NCI-H1092 treated with DMSO at 0.1 percent for 48 hours (cell line): ENCODE results near the gene EPB41L1.

Experiments used
- DNase-seq: peaks from one replicate; lab custom pipeline; 2025; lab: John Stamatoyannopoulos, UW

EPB41L1 gene

DNA sequence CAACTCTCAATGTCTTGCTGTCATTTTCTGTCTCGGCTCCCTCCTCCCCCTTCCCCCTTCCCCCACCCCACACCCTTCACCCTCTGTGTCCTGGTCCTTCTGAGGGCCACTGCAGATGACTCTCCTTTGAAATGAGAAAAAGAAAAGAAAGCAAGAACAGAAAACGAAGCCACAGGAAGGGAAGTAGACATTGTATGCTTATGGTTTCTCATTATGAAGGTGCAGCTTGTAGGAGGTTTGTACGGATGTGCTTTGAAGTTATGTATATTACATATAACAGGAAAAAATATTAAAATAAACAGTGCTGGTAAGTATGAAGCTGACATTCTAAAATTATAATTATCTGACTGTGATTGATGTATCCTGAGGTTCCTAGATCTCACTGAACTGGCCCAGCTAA, 75.5 kb downstream of the EPB41L1 start:
- no peak for DNase-seq

DNA sequence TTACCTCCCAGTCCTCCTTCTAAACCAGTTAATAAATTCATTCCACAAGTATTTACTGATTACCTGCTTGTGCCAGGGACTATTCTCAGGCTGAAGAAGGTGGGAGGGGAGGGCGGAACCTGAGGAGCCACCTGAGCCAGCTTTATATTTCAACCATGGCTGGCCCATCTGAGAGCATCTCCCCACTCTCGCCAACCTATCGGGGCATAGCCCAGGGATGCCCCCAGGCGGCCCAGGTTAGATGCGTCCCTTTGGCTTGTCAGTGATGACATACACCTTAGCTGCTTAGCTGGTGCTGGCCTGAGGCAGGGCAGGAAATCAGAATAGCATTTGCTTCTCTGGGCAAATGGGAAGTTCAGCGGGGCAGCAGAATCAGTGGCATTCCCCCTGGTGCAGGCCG, 76.8 kb downstream of the EPB41L1 start:
- no peak for DNase-seq

DNA sequence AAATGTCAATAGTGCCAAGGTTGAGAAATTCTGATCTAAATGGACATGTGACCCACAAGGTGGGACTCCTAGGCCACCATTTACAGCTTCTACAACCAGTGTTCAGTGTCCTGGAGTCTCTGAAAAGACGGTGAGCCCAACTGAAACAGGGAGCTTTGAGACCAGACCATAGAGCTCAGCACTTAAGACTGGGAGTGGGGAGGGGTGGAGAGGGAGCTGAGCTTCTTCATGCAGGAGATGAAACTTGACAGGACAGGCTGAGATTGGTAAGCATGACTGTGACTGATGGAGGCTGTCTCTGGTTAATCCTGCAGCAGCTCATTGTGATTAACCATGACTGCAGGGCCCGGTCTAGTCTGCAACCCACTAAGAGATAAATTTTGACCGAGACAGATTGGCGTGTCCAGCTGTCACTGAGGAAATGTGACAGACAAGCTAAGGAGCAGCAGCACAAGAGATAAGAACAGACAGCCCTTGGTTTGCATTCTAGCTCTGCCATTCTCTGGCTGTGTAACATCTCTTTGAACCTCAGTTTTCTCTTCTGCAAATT, 80.3 kb downstream of the EPB41L1 start:
- no peak for DNase-seq

DNA sequence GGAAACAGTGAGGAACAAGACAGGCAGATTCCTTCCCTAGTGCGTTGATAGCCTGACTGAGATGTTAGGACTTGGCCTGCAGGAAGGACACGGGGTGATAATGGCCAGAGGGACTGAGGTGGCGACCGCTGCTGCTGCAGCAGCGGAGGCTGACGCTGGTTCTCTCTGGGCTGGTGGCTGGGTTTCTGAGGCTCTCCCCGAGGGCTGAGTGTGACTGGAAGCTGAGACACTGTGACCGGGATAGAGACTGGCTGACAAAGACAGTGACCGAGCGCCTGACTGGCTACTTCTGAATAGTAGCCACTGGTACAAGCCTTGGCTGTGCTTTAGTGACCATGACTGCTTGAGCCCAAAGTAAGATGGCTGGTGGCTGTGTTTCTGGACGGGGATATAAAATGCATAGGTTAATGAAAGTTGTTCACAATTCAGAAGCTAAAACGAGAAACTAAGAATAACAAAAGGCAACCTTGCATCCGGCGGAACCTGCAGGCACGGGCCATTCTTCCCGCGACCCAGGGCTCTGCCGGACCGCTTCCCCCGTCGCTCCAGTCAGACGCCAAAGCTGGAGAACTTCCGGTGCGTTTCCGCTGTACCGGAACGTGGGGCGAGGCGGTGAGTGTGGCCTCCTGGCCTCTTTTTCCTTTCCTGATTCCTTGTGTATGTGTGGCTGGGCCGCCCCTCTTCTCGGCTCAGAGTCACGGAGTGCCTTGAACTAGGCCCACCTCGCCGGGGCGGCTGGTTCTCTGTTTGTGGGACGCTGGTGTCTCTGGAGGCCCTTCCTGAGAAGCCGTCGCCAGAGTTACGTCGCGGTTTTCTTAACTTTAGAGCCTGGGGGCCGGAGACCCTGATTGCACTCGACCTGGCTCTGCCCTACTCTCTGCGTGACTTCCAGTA, 81.6 kb downstream of the EPB41L1 start, which contains the start of gene AAR2:
AAR2 (plus strand) TSS at position 587 of the 894 bp plus-strand sequence. CDS start 3,391 bp downstream, outside the sequence.
- peak; percentile 68 for DNase-seq

DNA sequence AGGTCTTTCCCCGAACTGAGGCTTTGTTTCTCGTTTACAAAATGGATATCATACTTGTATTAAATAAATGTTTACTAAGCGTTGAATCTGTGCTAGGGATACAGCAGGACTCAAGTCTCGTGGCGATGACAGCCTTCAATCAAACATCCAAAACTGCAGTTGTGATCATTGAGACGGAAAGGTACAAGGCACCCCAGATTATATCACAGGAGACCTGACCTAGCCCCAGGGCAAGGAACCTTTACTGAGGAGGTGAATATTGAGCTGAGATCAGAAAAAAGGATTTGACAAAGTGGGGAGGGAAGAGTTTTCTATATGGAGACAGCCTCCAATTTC, 82.2 kb downstream of the EPB41L1 start:
- DNase-seq = no peak

DNA sequence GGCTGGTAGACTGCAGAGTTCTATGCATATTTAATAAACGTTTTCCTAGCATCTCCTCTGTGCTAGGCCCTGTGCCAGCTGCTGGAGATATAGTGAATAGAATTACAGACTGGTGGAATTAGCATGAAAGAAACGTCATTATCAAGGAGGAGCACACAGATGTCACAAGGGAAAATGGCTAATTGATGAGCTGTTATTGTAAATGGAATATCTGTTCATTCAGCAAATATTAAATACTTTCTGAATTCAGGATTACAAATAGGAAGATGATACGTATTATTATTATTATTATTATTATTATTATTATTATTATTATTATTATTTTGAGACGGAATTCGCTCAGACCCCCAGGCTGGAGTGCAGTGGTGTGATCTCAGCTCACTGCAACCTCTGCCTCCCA, 82.9 kb downstream of the EPB41L1 start:
- no peak for DNase-seq

DNA sequence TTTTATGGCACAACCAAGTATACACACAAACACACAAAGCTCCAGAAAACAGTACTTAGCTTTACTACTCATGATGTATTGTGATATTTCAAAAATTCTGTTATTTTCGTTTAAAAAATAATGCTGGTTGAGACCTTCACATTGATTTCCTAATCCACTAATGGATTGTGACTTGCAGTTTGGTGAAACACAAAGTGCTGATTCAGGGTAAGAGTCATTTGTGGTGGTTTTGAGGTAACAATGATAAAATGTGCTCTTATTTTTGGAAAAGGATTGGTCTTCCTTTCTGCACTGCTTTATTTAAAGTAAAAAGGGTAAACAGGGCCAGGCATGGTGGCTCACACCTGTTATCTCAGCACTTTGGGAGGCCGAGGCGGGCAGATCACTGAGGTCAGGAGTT, 83.6 kb downstream of the EPB41L1 start:
- no peak for DNase-seq

DNA sequence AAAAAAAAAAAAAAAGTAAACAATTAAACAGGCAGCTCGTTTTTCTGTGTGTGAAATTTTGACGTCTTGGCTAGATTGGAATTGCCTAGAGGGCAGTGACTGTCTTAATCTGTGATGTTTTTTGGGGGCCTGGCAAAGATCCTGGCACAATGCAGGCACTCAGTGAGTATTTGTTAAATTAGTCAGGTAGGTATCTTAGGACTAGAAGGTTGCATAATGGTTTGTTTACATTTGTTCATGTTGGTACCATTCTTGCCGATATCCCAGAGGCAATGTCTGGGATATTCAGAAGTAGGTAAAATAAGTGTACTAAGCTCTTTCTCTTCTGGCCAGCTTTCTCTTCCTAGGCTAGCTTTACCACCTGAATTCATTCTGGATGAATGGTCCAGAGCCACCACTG, 84.2 kb downstream of the EPB41L1 start:
- no peak for DNase-seq

DNA sequence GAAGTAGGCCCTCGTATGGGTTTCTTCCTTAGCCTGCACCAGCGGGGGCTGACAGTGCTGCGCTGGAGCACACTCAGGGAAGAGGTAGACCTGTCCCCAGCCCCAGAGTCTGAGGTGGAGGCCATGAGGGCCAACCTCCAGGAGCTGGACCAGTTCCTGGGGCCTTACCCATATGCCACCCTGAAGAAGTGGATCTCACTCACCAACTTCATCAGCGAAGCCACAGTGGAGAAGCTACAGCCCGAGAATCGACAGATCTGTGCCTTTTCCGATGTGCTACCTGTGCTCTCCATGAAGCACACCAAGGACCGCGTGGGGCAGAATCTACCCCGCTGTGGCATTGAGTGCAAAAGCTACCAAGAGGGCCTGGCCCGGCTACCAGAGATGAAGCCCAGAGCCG, 85.5 kb downstream of the EPB41L1 start:
- DNase-seq = no peak

DNA sequence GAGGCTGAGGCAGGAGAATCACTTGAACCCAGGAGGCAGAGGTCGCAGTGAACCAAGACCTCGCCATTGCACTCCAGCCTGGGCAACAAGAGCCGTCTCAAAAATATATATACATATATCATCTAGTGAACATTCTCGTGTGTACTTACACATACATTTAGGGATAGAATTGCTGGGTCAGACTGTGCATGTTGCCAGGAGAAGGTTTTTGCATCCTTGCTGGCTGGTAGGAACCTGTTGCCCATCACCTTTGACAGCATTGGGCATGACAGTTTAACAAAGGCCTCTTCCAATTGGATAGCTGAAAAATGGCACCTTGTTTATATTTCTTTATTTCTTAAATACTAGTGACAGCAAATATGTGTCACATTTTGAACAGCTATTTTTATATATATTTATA, 87.1 kb downstream of the EPB41L1 start:
- DNase-seq = no peak

DNA sequence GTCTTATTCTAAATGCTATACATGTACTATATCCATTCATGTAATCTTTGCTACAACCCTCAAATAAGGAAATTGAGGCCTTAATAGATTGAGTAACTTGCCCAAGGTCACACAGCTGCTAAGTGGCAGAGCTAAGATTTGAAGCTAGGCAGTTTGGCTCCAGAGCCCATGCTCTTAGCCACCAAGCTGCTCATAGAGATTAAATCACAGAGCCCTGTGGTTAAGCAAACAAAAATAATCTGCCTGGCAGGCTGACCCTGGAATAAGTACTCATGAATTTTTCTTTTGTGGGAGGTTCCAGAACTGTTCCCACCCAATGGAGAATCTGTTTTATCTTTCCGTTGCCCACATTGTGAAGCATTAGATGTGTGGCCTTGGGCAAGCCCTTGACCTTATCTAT, 89.2 kb downstream of the EPB41L1 start:
- no peak for DNase-seq

DNA sequence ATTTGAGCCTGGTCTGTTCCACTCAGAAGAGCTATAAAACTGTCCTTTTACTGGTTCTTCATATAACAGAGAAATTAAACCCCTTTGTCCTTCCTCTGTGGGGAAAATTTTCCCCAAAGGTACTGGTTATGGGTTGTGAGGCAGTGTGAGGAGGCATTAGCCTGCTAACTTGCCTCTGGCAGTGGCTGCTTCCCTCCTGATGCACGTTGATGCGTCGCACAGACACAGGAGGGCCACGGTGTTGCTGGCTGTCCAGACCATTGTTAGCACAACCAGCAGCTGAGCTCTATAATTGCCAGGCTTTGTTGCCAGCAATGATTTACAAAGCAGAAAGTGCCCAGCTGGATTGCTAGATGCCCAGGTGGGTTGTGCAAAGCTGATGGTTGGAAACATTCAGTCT, 91.9 kb downstream of the EPB41L1 start:
- peak; percentile 22 for DNase-seq

DNA sequence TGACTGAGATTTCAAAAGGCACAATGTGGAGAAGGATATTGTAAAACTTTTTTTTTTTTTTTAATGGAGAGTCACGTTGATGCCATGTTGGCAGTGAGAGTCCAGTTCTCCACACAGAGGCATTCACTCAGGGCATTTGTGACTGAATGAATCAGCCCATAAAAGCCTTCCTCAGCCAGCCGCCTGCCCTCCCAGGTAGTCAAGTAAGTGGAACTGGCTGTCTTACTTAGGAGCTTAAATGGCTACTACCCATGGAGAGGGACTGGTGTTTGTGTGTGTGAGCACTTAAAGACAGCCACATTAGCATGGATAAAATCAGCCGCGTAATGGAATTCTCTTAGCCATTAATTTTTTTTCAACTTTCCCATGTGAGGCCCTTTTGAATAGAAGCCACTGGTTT, 94.3 kb downstream of the EPB41L1 start:
- DNase-seq = no peak

DNA sequence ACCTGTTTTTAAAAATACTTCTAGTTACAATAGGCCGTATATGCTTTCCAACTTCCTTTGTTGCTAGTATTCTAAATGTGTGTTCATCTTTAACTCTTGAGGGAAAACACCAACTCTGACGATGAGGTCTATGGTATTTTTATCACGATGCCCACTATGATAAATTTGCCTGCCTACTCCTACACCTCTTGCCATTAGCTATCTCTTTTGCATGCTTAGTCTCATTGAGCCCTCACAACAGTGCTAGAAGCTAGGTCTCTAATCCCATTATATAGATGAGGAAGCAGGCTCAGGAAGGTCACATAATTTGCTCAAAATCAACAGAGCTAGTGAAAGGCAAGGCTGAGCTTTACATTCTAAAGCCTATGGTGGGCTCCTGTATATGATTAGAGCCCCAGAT, 94.9 kb downstream of the EPB41L1 start:
- no peak for DNase-seq

DNA sequence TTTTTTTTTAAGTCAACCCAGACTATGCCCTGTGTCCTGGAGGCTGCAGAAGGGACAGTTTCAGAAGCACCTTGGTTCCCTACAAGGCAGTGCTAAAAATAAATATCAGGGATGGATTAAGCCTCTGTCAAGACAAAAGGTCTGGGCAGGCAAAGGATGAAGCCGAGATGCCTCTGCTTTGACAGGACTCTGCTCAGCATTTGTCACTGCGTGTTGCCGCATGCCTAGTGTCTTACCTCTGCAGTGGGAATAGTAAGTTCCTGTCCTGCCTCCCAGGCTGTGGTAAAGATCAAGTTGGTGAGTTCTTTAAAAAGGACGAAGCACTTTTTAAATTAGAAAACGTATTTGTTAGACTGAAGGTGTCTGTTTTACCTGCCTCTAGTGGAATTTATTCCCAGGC, 96.9 kb downstream of the EPB41L1 start:
- no peak for DNase-seq

DNA sequence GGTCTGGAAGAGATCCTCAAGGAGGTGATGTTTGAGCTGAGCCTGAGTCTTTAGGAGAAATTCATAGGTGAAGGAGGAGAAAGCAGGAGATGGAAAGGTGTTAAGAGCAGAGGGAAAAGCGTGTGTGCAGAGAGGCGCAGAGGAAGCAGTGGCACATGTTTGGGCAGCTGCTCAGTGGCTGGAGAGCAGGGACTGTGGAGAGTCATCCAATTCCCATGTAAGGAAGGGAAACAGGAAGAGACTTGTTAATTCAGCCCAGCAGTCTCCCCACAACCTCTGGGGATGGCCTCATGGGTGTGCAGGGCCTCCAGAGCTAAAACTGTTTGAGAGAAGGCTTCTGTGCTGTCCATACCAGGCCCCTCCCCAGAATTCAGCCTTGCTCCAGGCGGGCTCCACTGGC, 98.0 kb downstream of the EPB41L1 start:
- no peak for DNase-seq

DNA sequence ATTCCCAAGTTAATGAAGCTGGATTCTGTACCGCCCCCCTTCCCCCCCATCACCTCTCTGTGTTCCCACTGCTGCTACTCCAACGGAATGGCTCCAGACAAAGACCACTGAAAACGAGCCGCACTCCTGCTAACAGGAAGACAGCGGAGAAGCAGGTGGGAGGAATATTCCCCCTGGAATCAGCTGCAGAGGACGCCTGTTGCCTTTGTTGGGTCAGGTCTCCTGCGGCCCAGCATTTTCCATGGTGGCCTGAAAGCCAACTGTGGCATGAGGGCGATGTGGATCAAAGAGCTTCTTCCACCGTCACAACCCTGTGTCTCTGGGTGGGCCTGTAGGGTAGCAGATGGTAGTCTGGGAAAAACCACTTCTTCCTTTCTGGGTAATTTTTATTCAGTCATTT, 98.5 kb downstream of the EPB41L1 start:
- no peak for DNase-seq

DNA sequence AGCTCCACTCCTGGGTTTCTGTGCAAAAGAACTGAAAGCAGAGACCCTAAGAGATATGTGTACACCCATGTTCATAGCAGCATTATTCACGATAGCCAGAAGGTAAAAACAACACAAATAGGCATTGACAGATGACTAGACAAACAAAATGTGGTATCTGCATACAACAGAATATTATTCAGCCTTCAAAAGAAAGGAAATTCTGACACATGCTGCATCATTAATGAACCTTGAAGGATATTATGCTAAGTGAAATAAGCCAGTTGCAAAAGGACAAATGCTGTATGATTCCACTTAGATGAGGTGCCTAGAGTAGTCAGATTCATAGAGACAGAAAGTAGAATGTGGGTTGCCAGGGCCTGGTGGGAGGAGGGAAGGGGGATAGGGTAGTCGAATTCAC, 99.5 kb downstream of the EPB41L1 start:
- no peak for DNase-seq

DNA sequence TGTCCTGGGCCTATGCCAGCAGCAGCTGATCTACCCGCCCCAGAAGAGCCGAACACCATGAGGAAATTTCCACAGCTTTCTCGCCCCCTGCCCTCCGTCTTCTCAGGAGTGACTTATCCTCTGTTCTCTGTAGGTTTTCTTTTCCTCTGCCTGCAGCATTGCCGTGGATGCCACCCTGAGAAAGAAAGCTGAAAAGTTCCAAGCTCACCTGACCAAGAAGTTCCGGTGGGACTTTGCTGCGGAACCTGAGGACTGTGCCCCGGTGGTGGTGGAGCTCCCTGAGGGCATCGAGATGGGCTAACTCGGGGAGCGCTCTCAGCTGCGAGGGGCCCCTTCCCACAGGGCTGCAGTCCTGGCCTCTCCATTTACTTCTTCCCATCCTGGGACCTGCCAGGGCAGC, 100.9 kb downstream of the EPB41L1 start:
- no peak for DNase-seq

DNA sequence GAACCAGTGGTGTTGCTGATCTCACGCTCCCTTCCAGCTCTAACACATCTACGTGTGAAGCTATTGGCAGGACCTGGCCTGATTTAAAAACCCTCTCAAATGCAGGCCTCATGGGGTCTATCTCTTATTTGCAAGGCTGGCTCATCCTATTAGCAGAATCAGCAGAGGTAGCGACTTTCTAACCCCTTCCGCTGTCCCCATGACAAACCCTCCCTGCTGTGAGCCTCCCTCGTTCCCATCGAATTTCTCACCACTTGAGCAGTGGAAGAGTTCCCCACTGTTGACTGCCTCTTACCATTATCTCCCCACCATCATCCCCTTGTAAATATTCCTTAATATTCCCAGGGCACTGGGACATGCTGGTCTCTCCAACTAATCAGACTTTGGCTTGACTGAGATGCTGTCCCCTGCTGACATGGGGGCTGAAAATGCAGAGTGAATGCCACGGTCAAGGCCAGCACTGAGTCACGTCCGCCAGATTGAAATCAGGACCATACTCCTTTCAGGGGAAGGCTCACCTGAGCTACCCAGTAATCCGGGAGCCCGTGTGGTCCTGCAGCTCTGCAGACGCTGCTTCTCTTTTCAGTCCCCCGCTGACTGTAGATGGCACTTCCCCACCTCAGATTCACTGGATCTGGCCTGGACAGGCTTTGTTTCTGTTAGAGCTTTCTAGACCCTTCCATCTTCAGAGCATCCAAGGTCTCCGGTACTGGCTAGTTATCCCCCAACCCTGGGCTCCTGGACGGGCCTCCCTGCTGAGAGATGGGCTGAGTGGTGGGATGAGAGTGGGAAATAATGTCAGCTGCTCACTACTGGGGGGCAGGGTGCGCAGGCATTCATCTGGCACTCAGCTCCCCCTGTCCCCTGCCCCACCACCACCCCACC, 104.9 kb downstream of the EPB41L1 start:
- DNase-seq = no peak

DNA sequence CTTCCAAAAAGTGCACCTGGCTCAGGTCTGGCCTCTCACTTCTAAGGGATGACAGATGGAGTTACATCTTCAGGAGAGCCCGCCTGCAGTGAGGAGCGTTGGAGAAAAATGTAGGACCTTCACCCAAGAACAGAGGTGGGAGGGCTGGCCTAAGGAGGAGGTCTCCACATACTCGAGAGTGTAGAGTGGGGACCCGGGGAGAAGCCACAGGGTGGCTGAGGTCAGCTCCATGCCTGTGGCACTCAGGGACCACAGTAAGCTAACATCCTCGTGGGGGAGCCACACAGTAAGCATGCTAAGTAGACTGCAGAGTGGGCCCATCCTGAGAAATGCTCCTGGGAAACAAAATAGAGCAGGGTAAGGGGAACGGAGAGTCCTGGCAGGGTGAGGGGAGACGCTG, 105.8 kb downstream of the EPB41L1 start:
- DNase-seq = no peak

DNA sequence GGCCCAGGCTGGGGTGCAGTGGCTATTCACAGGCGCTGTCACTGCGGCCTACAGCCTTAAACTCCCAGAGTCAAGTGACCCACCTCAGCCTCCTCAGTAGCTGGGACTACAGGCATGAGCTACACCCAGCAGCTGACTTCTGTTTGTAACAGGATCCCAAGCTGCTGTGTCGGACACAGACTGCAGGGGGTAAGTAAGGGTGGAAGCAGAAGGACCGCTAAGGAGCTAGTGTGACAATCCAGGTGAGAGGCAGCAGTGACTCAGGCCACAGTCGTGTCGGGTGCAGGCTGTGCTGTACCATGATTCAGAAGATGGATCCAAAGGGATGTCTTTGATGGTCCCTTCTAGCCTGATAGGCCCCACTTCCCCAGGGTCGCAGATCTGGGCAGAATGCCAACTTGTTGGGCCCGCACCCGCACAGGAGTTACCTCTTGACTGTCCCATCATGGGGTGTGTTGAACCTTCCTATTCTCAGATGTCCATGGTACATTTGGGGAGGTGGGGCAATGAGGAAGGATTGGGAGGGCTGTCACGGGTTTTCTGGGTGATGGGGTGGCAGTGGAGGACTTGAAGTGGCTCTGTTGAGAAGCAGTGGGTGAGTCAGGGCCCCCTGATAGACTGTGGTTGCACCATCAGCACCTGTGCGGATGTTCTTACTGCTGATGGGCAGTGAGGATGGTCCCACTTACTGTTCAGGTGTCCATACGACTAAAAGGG, 107.0 kb downstream of the EPB41L1 start:
- no peak for DNase-seq
